GM08714 (cell line): ENCODE results near the gene CLDN18.

Experiments used
- H3K4me3 ChIP-seq: fragments of 200-500 bp; sonication (Bioruptor generic); 2 replicates; pipeline ENCODE4 v1.5.1; 2014; ENCODE audit warnings: mild to moderate bottlenecking, low read length, inconsistent platforms
- ZNF274 ChIP-seq: IDR thresholded peaks from 2 replicates; pipeline ENCODE4 v1.6.1; 2012; ENCODE audit warnings: mild to moderate bottlenecking, low read depth, low read length

The CLDN18 gene

GRCh38 chr3:138009476-138010272 is at the start of gene CLDN18:
CLDN18 (plus strand) TSS chr3:138010165; CDS start chr3:138010226, 61 bp downstream.
- no peak for TF ChIP-seq ZNF274
- no peak within 1 kb of the TSS for H3K4me3 ChIP-seq

- TF ChIP-seq ZNF274 = no peak
Measured at GRCh38 chr3:137962251-137962650, 47.7 kb upstream of the CLDN18 start.

DNA sequence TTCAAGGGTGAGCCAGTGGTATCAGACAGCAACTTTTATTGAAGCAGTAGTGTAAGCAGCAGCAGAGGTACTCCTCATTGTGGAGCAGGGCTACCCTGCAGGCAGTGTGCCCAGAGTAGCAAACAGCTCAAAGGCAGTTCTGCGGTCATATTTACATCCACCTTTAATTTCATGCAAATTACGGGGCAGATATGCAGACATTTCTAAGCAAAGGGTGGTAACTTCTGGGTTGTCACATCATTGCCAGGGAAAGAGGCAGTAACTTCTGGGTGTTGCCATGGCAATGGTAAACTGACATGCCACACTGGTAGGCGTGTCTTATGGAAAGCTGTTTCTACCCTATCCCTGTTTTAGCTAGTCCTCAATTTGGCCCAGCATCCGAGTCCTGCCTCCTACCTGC is 46.5 kb upstream of the CLDN18 start:
- TF ChIP-seq ZNF274 = no peak

More at GRCh38 chr3:137962251-137962650, 47.7 kb upstream of the CLDN18 start:
- H3K4me3 ChIP-seq = no peak overlapping the region

DNA sequence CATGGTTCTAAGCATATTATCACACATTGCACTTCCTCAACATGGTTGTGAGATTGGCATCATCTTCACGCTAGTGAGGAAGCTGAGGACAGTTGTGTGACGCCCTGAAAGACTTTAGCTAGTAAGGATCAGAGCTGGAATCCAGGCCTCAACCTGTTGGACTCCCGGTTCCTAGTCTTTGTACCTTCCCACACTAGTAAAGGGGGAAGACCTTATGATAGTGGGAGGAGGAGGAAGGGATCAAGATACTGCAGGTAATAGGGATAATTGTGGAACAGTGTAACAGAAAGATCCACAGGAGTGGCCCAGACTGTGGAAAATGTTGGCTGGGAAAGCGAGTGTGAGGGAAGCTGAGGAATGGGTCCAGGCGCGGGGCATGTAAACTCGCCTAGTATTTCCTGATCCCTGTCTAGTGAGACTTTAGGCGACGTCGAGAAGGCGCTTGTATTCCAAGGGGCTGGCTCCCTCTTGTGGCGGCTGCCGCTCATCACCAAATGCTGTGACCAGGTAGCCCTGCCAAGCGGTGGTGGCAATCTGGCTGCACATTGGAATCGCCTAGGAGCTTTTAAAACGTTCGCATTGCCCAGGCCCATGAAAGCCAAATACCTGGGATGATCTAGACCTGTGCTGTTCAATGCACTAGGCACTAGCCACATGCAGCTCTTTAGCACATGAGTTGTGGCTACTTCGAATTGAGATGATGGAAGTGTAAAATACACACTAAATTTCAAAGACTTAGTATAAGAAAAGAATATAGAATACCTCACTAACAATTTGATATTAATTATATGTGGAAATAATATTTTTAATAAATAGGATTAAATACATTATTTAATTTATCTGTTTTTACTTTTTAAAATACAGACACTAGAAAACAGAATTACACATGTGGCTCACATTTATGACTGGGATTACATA is 38.8 kb upstream of the CLDN18 start:
- no peak for TF ChIP-seq ZNF274
- no peak overlapping the region for H3K4me3 ChIP-seq

More for the DNA sequence above, 46.5 kb upstream of the CLDN18 start:
- H3K4me3 ChIP-seq = no peak overlapping the region

DNA sequence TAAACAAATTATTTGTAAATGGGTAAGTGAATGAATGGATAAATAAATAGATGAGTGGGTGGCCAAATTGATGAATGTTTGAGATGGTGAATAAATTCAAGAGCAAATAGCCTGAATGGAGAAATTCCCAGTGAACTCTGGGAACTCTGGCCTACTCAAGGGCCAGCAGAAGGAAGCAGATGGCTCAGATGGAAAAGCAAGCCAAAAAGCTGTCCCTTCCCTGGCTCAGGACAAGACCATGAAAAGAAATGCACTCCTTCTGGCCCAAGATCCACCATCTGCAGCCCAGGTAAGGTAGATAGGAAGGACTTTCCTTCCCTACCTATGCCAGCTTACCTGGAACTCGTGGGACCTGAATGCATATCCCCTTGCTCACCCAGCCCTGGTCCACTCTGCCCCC is 37.6 kb upstream of the CLDN18 start:
- no peak overlapping the region for H3K4me3 ChIP-seq
- no peak for TF ChIP-seq ZNF274

DNA sequence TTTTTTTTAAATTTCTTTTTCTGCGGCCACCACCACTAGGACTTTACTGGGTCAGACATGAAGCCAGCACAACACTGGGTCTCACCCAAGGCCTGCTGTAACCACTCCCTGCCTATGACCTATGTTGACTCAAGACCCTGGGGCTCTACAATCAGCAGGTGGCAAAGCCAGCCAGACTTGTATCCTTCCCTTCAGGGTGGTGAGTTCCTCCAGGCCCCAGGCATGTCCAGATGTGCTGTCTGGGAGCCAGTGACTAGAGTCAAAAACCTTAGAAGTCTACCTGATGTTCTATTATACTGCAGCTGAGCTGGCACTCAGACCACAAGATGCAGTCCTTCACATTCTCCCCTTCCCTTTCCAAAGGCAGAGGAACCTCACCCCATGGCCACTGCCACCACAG is 31.6 kb upstream of the CLDN18 start:
- TF ChIP-seq ZNF274 = no peak
- H3K4me3 ChIP-seq = no peak overlapping the region

- no peak for TF ChIP-seq ZNF274
- H3K4me3 ChIP-seq = no peak overlapping the region
Measured at GRCh38 chr3:137987723-137988122, 22.2 kb upstream of the CLDN18 start.

DNA sequence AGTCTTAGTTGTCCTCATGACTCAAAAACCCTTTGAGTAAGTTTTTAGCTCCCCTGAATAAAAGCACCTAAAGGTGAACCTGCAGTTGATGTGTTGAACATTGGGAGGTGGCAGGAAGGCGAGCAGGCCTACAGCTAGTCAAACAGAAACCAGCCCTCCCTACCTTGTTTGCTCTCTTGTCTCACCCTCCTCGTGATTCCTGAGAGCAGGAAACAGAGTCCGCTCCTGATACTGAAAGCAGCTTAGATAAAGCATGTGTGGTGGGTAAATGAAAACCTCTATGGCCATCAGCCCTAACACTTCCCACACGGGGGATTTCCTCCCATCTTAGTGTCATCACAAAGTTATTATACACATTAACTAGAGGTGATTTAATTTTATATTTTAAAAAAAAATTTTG is 21.8 kb upstream of the CLDN18 start:
- TF ChIP-seq ZNF274 = no peak

DNA sequence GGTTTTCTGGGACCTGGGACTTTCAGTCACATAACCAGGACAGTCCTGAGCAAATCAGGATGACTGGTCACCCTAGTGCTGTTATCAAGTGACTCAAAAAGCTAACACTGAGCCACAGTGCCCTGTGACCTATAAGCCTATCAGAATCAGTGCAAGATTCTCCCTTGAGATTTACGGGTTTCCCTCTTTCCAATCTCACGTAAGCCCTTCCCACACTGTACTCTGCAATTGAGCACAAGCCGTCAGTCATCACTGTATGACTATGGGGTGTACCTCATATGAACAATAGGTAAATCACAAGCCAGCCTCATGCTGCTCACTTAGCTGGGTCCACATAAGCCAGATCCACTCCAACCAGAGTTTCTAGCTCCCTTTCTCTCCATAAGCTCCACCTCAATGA is 21.0 kb upstream of the CLDN18 start:
- TF ChIP-seq ZNF274 = no peak
- H3K4me3 ChIP-seq = no peak overlapping the region; the same call in 1 of the 2 replicates

More for the DNA sequence above, 21.8 kb upstream of the CLDN18 start:
- no peak overlapping the region for H3K4me3 ChIP-seq

- no peak for TF ChIP-seq ZNF274
- no peak overlapping the region for H3K4me3 ChIP-seq
Measured at GRCh38 chr3:137990427-137990826, 19.5 kb upstream of the CLDN18 start.

GRCh38 chr3:137992592-137992991 is 17.4 kb upstream of the CLDN18 start:
- TF ChIP-seq ZNF274 = no peak
- no peak overlapping the region for H3K4me3 ChIP-seq

DNA sequence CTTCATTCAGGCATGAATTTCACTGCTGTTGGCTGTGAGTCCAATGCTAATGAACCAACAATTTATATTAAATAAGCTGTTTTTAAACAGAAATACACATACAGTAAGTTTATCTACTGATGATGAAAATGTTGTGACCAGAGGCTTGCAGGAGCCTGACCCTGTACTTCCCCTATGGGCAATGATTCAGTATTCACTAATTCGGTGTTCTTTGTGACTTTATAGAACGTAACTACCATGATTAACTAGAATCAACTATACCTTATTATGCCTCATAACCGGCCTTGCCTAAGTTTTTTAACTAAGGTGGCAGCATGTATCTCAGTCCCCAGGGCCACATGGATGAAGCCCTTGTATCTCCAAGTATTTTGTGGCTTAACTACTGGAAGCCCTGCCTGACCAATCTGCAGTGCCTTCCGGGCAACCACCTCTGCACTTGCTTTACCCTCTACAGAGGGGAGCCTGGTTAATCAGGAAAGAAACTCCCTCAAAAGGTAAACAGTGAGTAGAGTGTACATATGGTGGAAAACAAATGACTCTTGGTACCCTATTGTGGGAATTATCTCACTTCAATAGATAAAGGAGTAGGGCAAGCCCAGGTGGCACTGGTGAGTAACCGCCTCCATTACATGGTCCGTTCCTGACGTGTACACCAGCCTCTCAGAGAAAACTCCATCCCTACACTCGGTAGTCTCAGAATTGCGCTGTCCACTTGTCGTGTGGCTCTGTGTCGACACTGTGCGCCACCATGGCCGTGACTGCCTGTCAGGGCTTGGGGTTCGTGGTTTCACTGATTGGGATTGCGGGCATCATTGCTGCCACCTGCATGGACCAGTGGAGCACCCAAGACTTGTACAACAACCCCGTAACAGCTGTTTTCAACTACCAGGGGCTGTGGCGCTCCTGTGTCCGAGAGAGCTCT is 11.6 kb upstream of the CLDN18 start:
- no peak for TF ChIP-seq ZNF274
- H3K4me3 ChIP-seq = no peak overlapping the region

GRCh38 chr3:138003069-138003468 is 6.9 kb upstream of the CLDN18 start:
- TF ChIP-seq ZNF274 = no peak

GRCh38 chr3:138005627-138006026 is 4.3 kb upstream of the CLDN18 start:
- TF ChIP-seq ZNF274 = no peak
- no peak overlapping the region for H3K4me3 ChIP-seq

More at GRCh38 chr3:138003069-138003468, 6.9 kb upstream of the CLDN18 start:
- H3K4me3 ChIP-seq = no peak overlapping the region
